HG03066 (cell line): ENCODE measurements around the gene PREX1.
A peak's percentile ranks its signal among the peaks of the same experiment; 100 is the strongest.

Source experiments
- ATAC-seq: cut with Tn5 transposase; IDR thresholded peaks from one replicate; pipeline ENCODE4 v1.9.1; 2021; ENCODE audit warnings: low read depth; ENCODE audit not compliant: unreplicated experiment

The PREX1 gene

GRCh38 chr20:48795732-48796131 is 32.1 kb downstream of the PREX1 start:
- no peak for ATAC-seq

GRCh38 chr20:48794816-48795457 is 32.9 kb downstream of the PREX1 start:
- ATAC-seq: no peak

GRCh38 chr20:48794360-48794759 is 33.4 kb downstream of the PREX1 start:
- ATAC-seq: no peak

GRCh38 chr20:48793776-48794175 is 34.0 kb downstream of the PREX1 start:
- ATAC-seq: no peak

- no peak for ATAC-seq
Measured at GRCh38 chr20:48791666-48792071, 36.1 kb downstream of the PREX1 start.

- no peak for ATAC-seq
Measured at GRCh38 chr20:48791014-48791413, 36.8 kb downstream of the PREX1 start.

- no peak for ATAC-seq
Measured at GRCh38 chr20:48790473-48791003, 37.3 kb downstream of the PREX1 start.

GRCh38 chr20:48789781-48790472 is 37.9 kb downstream of the PREX1 start:
- ATAC-seq: no peak

GRCh38 chr20:48789185-48789668 is 38.6 kb downstream of the PREX1 start:
- ATAC-seq: peak; percentile 11

- ATAC-seq: peak; percentile 61
Measured at GRCh38 chr20:48788486-48789072, 39.2 kb downstream of the PREX1 start.

- ATAC-seq: no peak
Measured at GRCh38 chr20:48787861-48788375, 39.9 kb downstream of the PREX1 start.

- ATAC-seq: no peak
Measured at GRCh38 chr20:48786951-48787705, 40.7 kb downstream of the PREX1 start.

GRCh38 chr20:48785801-48786200 is 42.0 kb downstream of the PREX1 start:
- ATAC-seq: no peak

- ATAC-seq: no peak
Measured at GRCh38 chr20:48785256-48785655, 42.5 kb downstream of the PREX1 start.

GRCh38 chr20:48784273-48784641 is 43.5 kb downstream of the PREX1 start:
- ATAC-seq: no peak

GRCh38 chr20:48783533-48784272 is 44.1 kb downstream of the PREX1 start:
- no peak for ATAC-seq

- ATAC-seq: no peak
Measured at GRCh38 chr20:48782901-48783308, 44.9 kb downstream of the PREX1 start.

GRCh38 chr20:48782053-48782452 is 45.7 kb downstream of the PREX1 start:
- ATAC-seq: no peak

- ATAC-seq: no peak
Measured at GRCh38 chr20:48781634-48782033, 46.2 kb downstream of the PREX1 start.

GRCh38 chr20:48779435-48779834 is 48.4 kb downstream of the PREX1 start:
- ATAC-seq: no peak
